Caco-2 (cell line): ENCODE measurements around the gene FEM1C. TPM values are rescaled to one million over a fixed set of nuclear protein-coding genes. Genes with fewer than 3 reads are reported as not detected.

Experiments
- BruUV-seq: library from RNA; stranded (reverse); fragments of 400-500 nt; replicated peaks from 2 replicates; lab custom pipeline; 2021; lab: Mats Ljungman, UMichigan
- CTCF ChIA-PET: fragments of 300-600 bp; sonication (Branson Sonifier 250); formaldehyde crosslinking; loops from one replicate; lab custom pipeline; 2022; ENCODE audit warnings: antibody characterized with exemption; lab: Charles Lee
- POLR2A ChIA-PET: fragments of 300-600 bp; sonication (Branson Sonifier 250); formaldehyde crosslinking; loops from one replicate; lab custom pipeline; 2022; ENCODE audit warnings: antibody characterized with exemption; lab: Charles Lee
- DNase-seq, 2 experiments: peaks; one replicate each; pipeline versions ENCODE4 v3.0.0 to v3.0.0-alpha.2; 2020 to 2022
- H3K27me3 ChIP-seq: replicated peaks from 2 replicates; pipeline ENCODE4 v1.6.0; 2011; ENCODE audit warnings: low read length; ENCODE audit not compliant: control insufficient read depth, insufficient read depth
- H3K36me3 ChIP-seq: 2 replicates; pipeline ENCODE4 v1.5.1; 2011; ENCODE audit warnings: low read length; ENCODE audit not compliant: control insufficient read depth, insufficient read depth
- H3K4me1 ChIP-seq: fragments of 250-450 bp; sonication (Bioruptor Pico); 2 replicates; pipeline ENCODE4 v1.5.1; 2020; ENCODE audit warnings: mild to moderate bottlenecking
- H3K4me3 ChIP-seq: 2 replicates; pipeline ENCODE4 v1.5.1; 2011; ENCODE audit warnings: low read depth, mild to moderate bottlenecking, control low read depth, low read length
- H3K9me3 ChIP-seq: fragments of 250-450 bp; sonication (Bioruptor Pico); 2 replicates; pipeline ENCODE4 v1.5.1; 2020; ENCODE audit warnings: mild to moderate bottlenecking, moderate library complexity
- H3K27ac Mint-ChIP-seq: one replicate; pipeline ENCODE4 v1.8.0; 2022; ENCODE audit warnings: mixed read lengths; ENCODE audit not compliant: unreplicated experiment
- H3K27me3 Mint-ChIP-seq: one replicate; pipeline ENCODE4 v1.8.0; 2022; ENCODE audit warnings: mixed read lengths; ENCODE audit not compliant: insufficient read depth, unreplicated experiment
- H3K36me3 Mint-ChIP-seq: one replicate; pipeline ENCODE4 v1.8.0; 2022; ENCODE audit warnings: mild to moderate bottlenecking, mixed read lengths; ENCODE audit not compliant: insufficient read depth, unreplicated experiment
- H3K4me1 Mint-ChIP-seq: one replicate; pipeline ENCODE4 v1.8.0; 2022; ENCODE audit warnings: low read depth, mixed read lengths; ENCODE audit not compliant: unreplicated experiment
- H3K4me3 Mint-ChIP-seq: one replicate; pipeline ENCODE4 v1.8.0; 2022; ENCODE audit warnings: mild to moderate bottlenecking, moderate library complexity, mixed read lengths; ENCODE audit not compliant: unreplicated experiment
- H3K9me3 Mint-ChIP-seq: one replicate; pipeline ENCODE4 v1.8.0; 2022; ENCODE audit warnings: mixed read lengths; ENCODE audit not compliant: unreplicated experiment
- CTCF ChIP-seq, 2 experiments: fragments of 200-600 bp in 1 of 2; IDR thresholded peaks; 1 replicate in 1 of 2; 2 replicates in 1 of 2; pipeline versions ENCODE4 v1.5.1 to v1.8.0; 2011 to 2022; ENCODE audit warnings: antibody characterized with exemption in 1 of 2, control low read depth in 1 of 2, inconsistent platforms in 1 of 2, low read depth in 1 of 2, low read length in 1 of 2, mild to moderate bottlenecking in 1 of 2, moderate library complexity in 1 of 2; ENCODE audit not compliant: insufficient read depth in 1 of 2, severe bottlenecking in 1 of 2, unreplicated experiment in 1 of 2
- intact Hi-C: fragments of 100-400 bp; cut with micrococcal nuclease; formaldehyde crosslinking; loops from one replicate; pipeline ENCODE4 v1.10.0; 2022; ENCODE audit not compliant: unreplicated experiment
- total RNA-seq: library from RNA; stranded (reverse); gene quantifications from 2 replicates; pipeline ENCODE4 v1.2.3, GENCODE V29; 2022

The FEM1C gene
- total RNA-seq, 1 experiment from 2014 or later = 11.8 TPM

GRCh38 chr5:115511632-115512031 is 32.9 kb downstream of the FEM1C start:
- no peak overlapping the region for H3K4me3 Mint-ChIP-seq
- Histone ChIP-seq H3K9me3 (no peaks in the 10 kb centered on the region), H3K4me1 (no peaks in the 10 kb centered on the region), H3K36me3 (no peaks in the 10 kb centered on the region), H3K4me3 (no peak overlapping the region), H3K27me3 (no peaks in the 10 kb centered on the region)
- intact Hi-C loops = no loop called here
- peaks cover 4% of the 10 kb centered on the region for H3K27me3 Mint-ChIP-seq
- ChIA-PET CTCF (no interaction called here), POLR2A (no interaction called here)
- DNase-seq = no peak
- H3K4me1 Mint-ChIP-seq = no peaks in the 10 kb centered on the region
- H3K9me3 Mint-ChIP-seq = peaks cover 20% of the 10 kb centered on the region
- no peak for TF ChIP-seq CTCF (IDR thresholded peaks at IDR 0.05; ENCODE audit: insufficient read depth in 1 of 2, low read depth in 1 of 2, low read length in 1 of 2, severe bottlenecking in 1 of 2, unreplicated experiment in 1 of 2)
- no peaks in the 10 kb centered on the region for H3K36me3 Mint-ChIP-seq
- no TSS peak for BruUV-seq
- H3K27ac Mint-ChIP-seq = no peak overlapping the region

- Mint-ChIP-seq H3K4me3 (no peak overlapping the region), H3K27me3 (peaks cover 4% of the 10 kb centered on the region), H3K4me1 (no peaks in the 10 kb centered on the region), H3K36me3 (no peaks in the 10 kb centered on the region), H3K9me3 (peaks cover 20% of the 10 kb centered on the region), H3K27ac (no peak overlapping the region)
- CTCF ChIA-PET = no interaction called here
- no peak overlapping the region for H3K4me3 ChIP-seq
- no peak for TF ChIP-seq CTCF (IDR thresholded peaks at IDR 0.05; ENCODE audit: insufficient read depth in 1 of 2, low read depth in 1 of 2, low read length in 1 of 2, severe bottlenecking in 1 of 2, unreplicated experiment in 1 of 2)
- H3K36me3 ChIP-seq = no peaks in the 10 kb centered on the region
- H3K9me3 ChIP-seq = no peaks in the 10 kb centered on the region
- DNase-seq = no peak
- no peaks in the 10 kb centered on the region for H3K27me3 ChIP-seq
- intact Hi-C loops = no loop called here
- BruUV-seq = no TSS peak
- POLR2A ChIA-PET = no interaction called here
- H3K4me1 ChIP-seq = no peaks in the 10 kb centered on the region
Observed at GRCh38 chr5:115510145-115510645, 34.4 kb downstream of the FEM1C start.

- H3K27me3 ChIP-seq = no peaks in the 10 kb centered on the region
- peaks cover 20% of the 10 kb centered on the region for H3K9me3 Mint-ChIP-seq
- TF ChIP-seq CTCF (IDR thresholded peaks at IDR 0.05; ENCODE audit: insufficient read depth in 1 of 2, low read depth in 1 of 2, low read length in 1 of 2, severe bottlenecking in 1 of 2, unreplicated experiment in 1 of 2) = no peak
- H3K27me3 Mint-ChIP-seq = peaks cover 4% of the 10 kb centered on the region
- H3K4me3 ChIP-seq = no peak overlapping the region
- ChIA-PET POLR2A (no interaction called here), CTCF (no interaction called here)
- no peak overlapping the region for H3K4me3 Mint-ChIP-seq
- no peak overlapping the region for H3K27ac Mint-ChIP-seq
- no peaks in the 10 kb centered on the region for H3K36me3 ChIP-seq
- no peaks in the 10 kb centered on the region for H3K4me1 Mint-ChIP-seq
- no TSS peak for BruUV-seq
- no peak for DNase-seq
- no peaks in the 10 kb centered on the region for H3K9me3 ChIP-seq
- no peaks in the 10 kb centered on the region for H3K4me1 ChIP-seq
- intact Hi-C loops = no loop called here
- no peaks in the 10 kb centered on the region for H3K36me3 Mint-ChIP-seq
Observed at GRCh38 chr5:115509547-115509946, 35.0 kb downstream of the FEM1C start.
